Measurements from ENCODE around the gene CDYL2.

The CDYL2 gene

GRCh38 chr16:80557037-80557436, 247.4 kb downstream of the CDYL2 start:
- H3K4me2 ChIP-seq, result no peak overlapping the region
- no peak overlapping the region for H3K9ac ChIP-seq

DNA sequence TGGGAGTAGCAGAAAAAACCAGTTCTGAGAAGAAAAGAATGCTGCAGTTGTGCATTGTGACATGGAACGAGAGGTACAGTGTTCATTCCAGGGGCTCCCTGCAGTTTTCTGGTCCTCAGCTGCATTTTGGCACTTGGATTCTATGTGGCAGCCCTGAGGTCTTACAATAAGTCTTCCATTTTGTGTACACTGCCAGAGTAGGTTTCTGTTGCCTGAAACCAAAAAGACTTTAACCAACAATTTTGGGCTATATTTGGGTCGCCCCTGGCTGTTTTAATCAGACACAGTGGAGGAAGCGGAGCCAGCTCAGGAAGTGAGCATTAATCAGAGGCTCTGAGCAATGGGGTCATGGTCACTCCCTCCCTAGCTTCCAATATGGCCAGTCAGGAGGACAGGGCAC, 247.9 kb downstream of the CDYL2 start:
- TF ChIP-seq CTCF (conservative IDR thresholded peaks at IDR 0.05; ENCODE audit: low read depth, low read length), result no peak
- H3K79me2 ChIP-seq (ENCODE audit: insufficient read depth, low read depth), result no peaks in the 10 kb centered on the region
- H3K36me3 ChIP-seq (ENCODE audit: insufficient read depth), result no peaks in the 10 kb centered on the region
- no peak overlapping the region for H3K4me2 ChIP-seq
- no peak overlapping the region for H2AFZ ChIP-seq (ENCODE audit: low read depth)
- H3K9ac ChIP-seq, result no peak overlapping the region
- H3K4me3 ChIP-seq (IDR thresholded peaks at IDR 0.05; ENCODE audit: insufficient read depth, low read depth, low read length), result no peak overlapping the region
- no peaks in the 10 kb centered on the region for H3K4me1 ChIP-seq (ENCODE audit: low read depth, poor library complexity, severe bottlenecking)
- no peaks in the 10 kb centered on the region for H3K27me3 ChIP-seq (ENCODE audit: insufficient read depth, low read depth)
- no peak overlapping the region for H3K27ac ChIP-seq
- no peaks in the 10 kb centered on the region for H4K20me1 ChIP-seq (ENCODE audit: insufficient read depth)

More at GRCh38 chr16:80557037-80557436, 247.4 kb downstream of the CDYL2 start:
- no peak overlapping the region for H3K27ac ChIP-seq
- H3K79me2 ChIP-seq (ENCODE audit: insufficient read depth, low read depth), result no peaks in the 10 kb centered on the region
- no peaks in the 10 kb centered on the region for H4K20me1 ChIP-seq (ENCODE audit: insufficient read depth)
- H2AFZ ChIP-seq (ENCODE audit: low read depth), result no peak overlapping the region
- H3K36me3 ChIP-seq (ENCODE audit: insufficient read depth), result no peaks in the 10 kb centered on the region
- TF ChIP-seq CTCF (conservative IDR thresholded peaks at IDR 0.05; ENCODE audit: low read depth, low read length), result no peak
- no peaks in the 10 kb centered on the region for H3K4me1 ChIP-seq (ENCODE audit: low read depth, poor library complexity, severe bottlenecking)
- H3K27me3 ChIP-seq (ENCODE audit: insufficient read depth, low read depth), result no peaks in the 10 kb centered on the region
- H3K4me3 ChIP-seq (IDR thresholded peaks at IDR 0.05; ENCODE audit: insufficient read depth, low read depth, low read length), result no peak overlapping the region

DNA sequence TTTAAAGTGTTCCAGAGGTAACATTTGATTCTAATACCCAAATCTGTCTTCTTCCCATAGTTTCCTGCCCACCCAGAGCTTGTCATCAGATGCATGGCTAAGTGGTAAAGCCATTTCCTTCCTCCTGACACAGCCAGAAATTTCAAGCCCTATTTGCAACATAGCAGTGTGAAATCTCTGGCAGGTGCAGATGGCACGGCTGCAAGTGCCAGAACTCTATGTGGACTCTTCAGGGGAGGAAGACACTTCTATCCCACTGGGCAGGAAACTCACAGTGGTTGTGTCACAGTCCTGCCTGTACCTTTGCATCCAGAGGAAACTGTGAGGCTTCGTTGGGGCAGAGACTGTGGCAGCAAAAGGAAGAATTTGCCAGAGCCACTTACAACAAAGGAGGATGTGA, 250.4 kb downstream of the CDYL2 start:
- TF ChIP-seq CTCF (conservative IDR thresholded peaks at IDR 0.05; ENCODE audit: low read depth, low read length), result no peak
- H3K4me1 ChIP-seq (ENCODE audit: low read depth, poor library complexity, severe bottlenecking), result no peaks in the 10 kb centered on the region
- H3K4me2 ChIP-seq, result no peak overlapping the region
- H2AFZ ChIP-seq (ENCODE audit: low read depth), result no peak overlapping the region
- no peaks in the 10 kb centered on the region for H3K27me3 ChIP-seq (ENCODE audit: insufficient read depth, low read depth)
- H3K27ac ChIP-seq, result no peak overlapping the region
- H3K9ac ChIP-seq, result no peak overlapping the region
- no peaks in the 10 kb centered on the region for H3K79me2 ChIP-seq (ENCODE audit: insufficient read depth, low read depth)
- H4K20me1 ChIP-seq (ENCODE audit: insufficient read depth), result no peaks in the 10 kb centered on the region
- H3K36me3 ChIP-seq (ENCODE audit: insufficient read depth), result no peaks in the 10 kb centered on the region
- H3K4me3 ChIP-seq (IDR thresholded peaks at IDR 0.05; ENCODE audit: insufficient read depth, low read depth, low read length), result no peak overlapping the region

DNA sequence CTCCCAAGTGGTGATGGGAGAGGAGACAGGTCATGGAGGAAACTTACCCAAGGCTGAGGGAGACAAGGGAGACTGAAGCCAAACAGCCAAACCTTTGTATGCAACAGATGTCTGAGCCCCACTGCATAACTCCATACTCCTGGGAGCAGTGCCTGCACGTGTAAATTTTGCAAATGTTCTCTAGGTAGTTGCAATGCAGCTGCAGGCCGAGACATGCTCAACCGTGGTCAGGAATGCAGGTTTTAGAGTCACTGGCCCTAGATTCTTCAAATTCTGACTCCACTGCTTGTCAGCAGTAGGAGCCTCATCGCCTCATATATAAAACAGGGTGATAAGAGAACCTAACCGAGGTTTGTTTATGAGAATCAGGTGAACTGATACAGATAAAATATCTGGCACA, 252.1 kb downstream of the CDYL2 start:
- H3K4me2 ChIP-seq, result no peak overlapping the region
- H2AFZ ChIP-seq (ENCODE audit: low read depth), result no peak overlapping the region
- no peak overlapping the region for H3K9ac ChIP-seq
- no peaks in the 10 kb centered on the region for H3K36me3 ChIP-seq (ENCODE audit: insufficient read depth)
- no peaks in the 10 kb centered on the region for H3K79me2 ChIP-seq (ENCODE audit: insufficient read depth, low read depth)
- no peaks in the 10 kb centered on the region for H4K20me1 ChIP-seq (ENCODE audit: insufficient read depth)
- H3K27me3 ChIP-seq (ENCODE audit: insufficient read depth, low read depth), result no peaks in the 10 kb centered on the region
- no peak for TF ChIP-seq CTCF (conservative IDR thresholded peaks at IDR 0.05; ENCODE audit: low read depth, low read length)
- H3K4me1 ChIP-seq (ENCODE audit: low read depth, poor library complexity, severe bottlenecking), result no peaks in the 10 kb centered on the region
- H3K4me3 ChIP-seq (IDR thresholded peaks at IDR 0.05; ENCODE audit: insufficient read depth, low read depth, low read length), result no peak overlapping the region
- H3K27ac ChIP-seq, result no peak overlapping the region
